ENCODE measurements around the gene PLEKHG4.

PLEKHG4 gene

GRCh38 chr16:67265834-67266233 lies 13.5 kb upstream of the PLEKHG4 start:
- DNase-seq (ENCODE audit: low read depth), result no peak

GRCh38 chr16:67268136-67268579 lies 11.2 kb upstream of the PLEKHG4 start:
- no peak for DNase-seq (ENCODE audit: low read depth)

GRCh38 chr16:67269766-67270165 lies 9.6 kb upstream of the PLEKHG4 start:
- DNase-seq (ENCODE audit: low read depth), result no peak

- no peak for DNase-seq (ENCODE audit: low read depth)
Measured at GRCh38 chr16:67270931-67271338, 8.4 kb upstream of the PLEKHG4 start.

- DNase-seq (ENCODE audit: low read depth), result no peak
Measured at GRCh38 chr16:67271446-67271845, 7.9 kb upstream of the PLEKHG4 start.

- DNase-seq (ENCODE audit: low read depth), result no peak
Measured at GRCh38 chr16:67275321-67275720, 4.0 kb upstream of the PLEKHG4 start.

GRCh38 chr16:67277294-67277998 lies 1.9 kb upstream of the PLEKHG4 start:
- no peak for DNase-seq (ENCODE audit: low read depth)

GRCh38 chr16:67277999-67278772 lies 1.1 kb upstream of the PLEKHG4 start:
- DNase-seq (ENCODE audit: low read depth), result no peak

GRCh38 chr16:67278773-67279295 lies 498 bp upstream of the PLEKHG4 start:
- DNase-seq (ENCODE audit: low read depth), result no peak

- DNase-seq (ENCODE audit: low read depth), result no peak
Measured at GRCh38 chr16:67280090-67281015, 1.0 kb downstream of the PLEKHG4 start.

- DNase-seq (ENCODE audit: low read depth), result no peak
Measured at GRCh38 chr16:67281536-67282446, 2.5 kb downstream of the PLEKHG4 start.

GRCh38 chr16:67282447-67282805 lies 3.1 kb downstream of the PLEKHG4 start:
- DNase-seq (ENCODE audit: low read depth), result no peak

- no peak for DNase-seq (ENCODE audit: low read depth)
Measured at GRCh38 chr16:67283039-67283825, 3.9 kb downstream of the PLEKHG4 start.

GRCh38 chr16:67283826-67284555 lies 4.7 kb downstream of the PLEKHG4 start:
- DNase-seq (ENCODE audit: low read depth), result no peak

GRCh38 chr16:67284699-67285646 lies 5.6 kb downstream of the PLEKHG4 start:
- DNase-seq (ENCODE audit: low read depth), result no peak

GRCh38 chr16:67286441-67287235 lies 7.3 kb downstream of the PLEKHG4 start:
- DNase-seq (ENCODE audit: low read depth), result no peak

GRCh38 chr16:67287960-67288359 lies 8.6 kb downstream of the PLEKHG4 start:
- no peak for DNase-seq (ENCODE audit: low read depth)

- DNase-seq (ENCODE audit: low read depth), result no peak
Measured at GRCh38 chr16:67291461-67291860, 12.1 kb downstream of the PLEKHG4 start.
